Testis (tissue), 2 donors: Measurements from ENCODE around the gene TMEM41B.

Experiments
- POLR2A ChIP-seq: fragments of 450-650 bp; IDR thresholded peaks from one replicate; pipeline ENCODE4 v1.6.1; 2017; ENCODE audit warnings: antibody characterized with exemption, mild to moderate bottlenecking, moderate library complexity
- TF ChIP-seq, protein P1 (sequence below), 3 experiments: fragments of 450-650 bp in 2 of 3; fragments of 200-600 bp in 1 of 3; sonication (generic) in 1 of 3; IDR thresholded peaks; one replicate each; pipeline ENCODE4 v1.5.1; 2016 to 2019; ENCODE audit warnings: antibody characterized with exemption in 3 of 3, mild to moderate bottlenecking in 2 of 3, moderate library complexity in 1 of 3

- TF ChIP-seq, protein P1, sequence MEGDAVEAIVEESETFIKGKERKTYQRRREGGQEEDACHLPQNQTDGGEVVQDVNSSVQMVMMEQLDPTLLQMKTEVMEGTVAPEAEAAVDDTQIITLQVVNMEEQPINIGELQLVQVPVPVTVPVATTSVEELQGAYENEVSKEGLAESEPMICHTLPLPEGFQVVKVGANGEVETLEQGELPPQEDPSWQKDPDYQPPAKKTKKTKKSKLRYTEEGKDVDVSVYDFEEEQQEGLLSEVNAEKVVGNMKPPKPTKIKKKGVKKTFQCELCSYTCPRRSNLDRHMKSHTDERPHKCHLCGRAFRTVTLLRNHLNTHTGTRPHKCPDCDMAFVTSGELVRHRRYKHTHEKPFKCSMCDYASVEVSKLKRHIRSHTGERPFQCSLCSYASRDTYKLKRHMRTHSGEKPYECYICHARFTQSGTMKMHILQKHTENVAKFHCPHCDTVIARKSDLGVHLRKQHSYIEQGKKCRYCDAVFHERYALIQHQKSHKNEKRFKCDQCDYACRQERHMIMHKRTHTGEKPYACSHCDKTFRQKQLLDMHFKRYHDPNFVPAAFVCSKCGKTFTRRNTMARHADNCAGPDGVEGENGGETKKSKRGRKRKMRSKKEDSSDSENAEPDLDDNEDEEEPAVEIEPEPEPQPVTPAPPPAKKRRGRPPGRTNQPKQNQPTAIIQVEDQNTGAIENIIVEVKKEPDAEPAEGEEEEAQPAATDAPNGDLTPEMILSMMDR (IDR thresholded peaks at IDR 0.05): no peak
- no peak for TF ChIP-seq POLR2A
These were observed 61.3 kb downstream of the TMEM41B start for GRCh38 chr11:9253086-9253485.
